T-cell (primary cell): ENCODE measurements around the gene PUM1. TPM values are rescaled to one million over a fixed set of nuclear protein-coding genes. Genes with fewer than 3 reads are reported as not detected.

Experiments
- ATAC-seq, 4 experiments: fragments of 200-7000 bp in 3 of 4; fragments of 150-1000 bp in 1 of 4; cut with Tn5 transposase; replicated peaks in 1 of 4; 1 replicate in 3 of 4; 2 replicates in 1 of 4; pipeline ENCODE4 v1.10.0; 2021; ENCODE audit warnings: moderate library complexity in 3 of 4, mild to moderate bottlenecking in 2 of 4, moderate number of reproducible peaks in 1 of 4
- CTCF ChIA-PET, 2 donors: fragments of 300-600 bp; sonication (Branson Sonifier 250); formaldehyde crosslinking; loops; one replicate each; lab custom pipeline; 2022; ENCODE audit warnings: antibody characterized with exemption in 2 of 2; lab: Charles Lee
- POLR2A ChIA-PET, 2 donors: fragments of 300-600 bp; sonication (Branson Sonifier 250); formaldehyde crosslinking; loops; one replicate each; lab custom pipeline; 2022; ENCODE audit warnings: antibody characterized with exemption in 2 of 2; lab: Charles Lee
- DNase-seq, 35 experiments: peaks; one replicate each; pipeline versions ENCODE4 v3.0.0 to v3.0.0-alpha.2; 2013 to 2023
- H3K27ac ChIP-seq: one replicate; pipeline ENCODE4 v1.5.1; 2013; ENCODE audit warnings: low read length
- H3K27me3 ChIP-seq, 2 experiments: replicated peaks in 1 of 2; 1 replicate in 1 of 2; 2 replicates in 1 of 2; pipeline versions ENCODE4 v1.6.1 to v1.7.0; 2013; ENCODE audit warnings: low read length in 1 of 2, mixed read lengths in 1 of 2; ENCODE audit not compliant: control insufficient read depth in 2 of 2, insufficient read depth in 2 of 2; ENCODE audit errors: extremely low read depth in 1 of 2
- H3K36me3 ChIP-seq, 2 donors: 1 replicate in 1 of 2; 2 replicates in 1 of 2; pipeline versions ENCODE4 v1.6.1 to v1.7.0; 2013; ENCODE audit warnings: low read length in 1 of 2; ENCODE audit not compliant: control insufficient read depth in 2 of 2, insufficient read depth in 1 of 2; ENCODE audit errors: extremely low read depth in 1 of 2
- H3K4me1 ChIP-seq, 2 experiments: 1 replicate in 1 of 2; 2 replicates in 1 of 2; pipeline versions ENCODE4 v1.6.1 to v1.7.0; 2013; ENCODE audit warnings: low read length in 2 of 2, mixed read lengths in 1 of 2; ENCODE audit not compliant: insufficient read depth in 2 of 2, control insufficient read depth in 1 of 2; ENCODE audit errors: extremely low read depth in 1 of 2
- H3K4me3 ChIP-seq, 2 donors: 1 replicate in 1 of 2; 2 replicates in 1 of 2; pipeline versions ENCODE4 v1.5.1 to v1.7.0; 2013; ENCODE audit warnings: mild to moderate bottlenecking in 2 of 2, low read length in 1 of 2, moderate library complexity in 1 of 2; ENCODE audit not compliant: control insufficient read depth in 1 of 2; ENCODE audit errors: extremely low read depth in 1 of 2
- H3K9me3 ChIP-seq: 2 replicates; pipeline ENCODE4 v1.7.0; 2013
- H3K27ac Mint-ChIP-seq, 2 donors: one replicate each; pipeline ENCODE4 v1.8.0; 2020 to 2021; ENCODE audit warnings: mild to moderate bottlenecking in 2 of 2, mixed read lengths in 2 of 2
- H3K27me3 Mint-ChIP-seq, 2 donors: one replicate each; pipeline ENCODE4 v1.8.0; 2021 to 2022; ENCODE audit warnings: mixed read lengths in 2 of 2
- H3K36me3 Mint-ChIP-seq: one replicate; pipeline ENCODE4 v1.8.0; 2021; ENCODE audit warnings: mixed read lengths
- H3K4me1 Mint-ChIP-seq, 3 donors: one replicate each; pipeline ENCODE4 v1.8.0; 2020 to 2022; ENCODE audit warnings: mixed read lengths in 3 of 3, mild to moderate bottlenecking in 1 of 3
- H3K4me3 Mint-ChIP-seq, 3 donors: one replicate each; pipeline ENCODE4 v1.8.0; 2020 to 2022; ENCODE audit warnings: mild to moderate bottlenecking in 3 of 3, mixed read lengths in 3 of 3, moderate library complexity in 3 of 3
- H3K9me3 Mint-ChIP-seq, 3 donors: one replicate each; pipeline ENCODE4 v1.8.0; 2020 to 2022; ENCODE audit warnings: mixed read lengths in 3 of 3
- WGBS: methylation state at CpG from one replicate; pipeline ENCODE4 v1.1.5; 2013; ENCODE audit warnings: missing lambda C conversion rate; ENCODE audit not compliant: insufficient coverage; 5-methylcytosine and 5-hydroxymethylcytosine counted together
- total RNA-seq, 35 experiments: library from RNA in 6 of 35; stranded (reverse) in 6 of 35; fragments of 120-200 nt in 1 of 35; gene quantifications; one replicate each; pipeline versions ENCODE4 v1.2.1 to v1.2.4 and lab custom pipeline; 2013 to 2026

PUM1 gene
- total RNA-seq = 100 to 1,000 TPM; 146 to 229 (median 154) TPM
- 70.6 TPM for total RNA-seq (2013)
- total RNA-seq (lab: John Stamatoyannopoulos, UW) = 132 to 274 (median 198) reads per million in 29 experiments

- H3K4me3 ChIP-seq = peak within 1 kb of the TSS; percentile 73 to 79
- ChIA-PET POLR2A (interaction anchor here in 1 of 2 donors (0.6 kb wide), 1 partner anchor 15 kb away, joined by 5 read pairs; no protein-coding TSS in a partner anchor), CTCF (no interaction called here)
- peak; percentile 97 to 98 (median 97) for ATAC-seq
- Mint-ChIP-seq H3K36me3 (peaks cover 2% of the 10 kb centered on the region), H3K27ac (peak within 1 kb of the TSS; percentile 97 to 99), H3K4me3 (peak within 1 kb of the TSS; percentile 98 to 100 (median 99)), H3K27me3 (no peaks in the 10 kb centered on the region), H3K4me1 (peaks cover 30 to 38% (median 31%) of the 10 kb centered on the region in 3 donors), H3K9me3 (no peaks in the 10 kb centered on the region)
- H3K36me3 ChIP-seq = no peaks in the 10 kb centered on the region
- H3K27me3 ChIP-seq = no peaks in the 10 kb centered on the region
- under 1% methylated on average over 52 of the region's 72 CpGs for WGBS
- H3K9me3 ChIP-seq = no peaks in the 10 kb centered on the region
- H3K27ac ChIP-seq = peak within 1 kb of the TSS; percentile 92
- DNase-seq = peak; percentile 95 to 99 (median 98)
- H3K4me1 ChIP-seq = peaks cover 17 to 27% of the 10 kb centered on the region in 2 experiments
Measured at GRCh38 chr1:31065310-31066217, at the start of gene PUM1. Gene PUM1, minus strand, starts transcription at chr1:31065717. Its CDS starts 6,151 bp downstream, at chr1:31059566.

- no peaks in the 10 kb centered on the region for H3K4me1 Mint-ChIP-seq
- POLR2A ChIA-PET = no interaction called here
- Histone ChIP-seq H3K4me1 (no peaks in the 10 kb centered on the region), H3K36me3 (no peaks in the 10 kb centered on the region), H3K27me3 (peaks cover 0 to 7% of the 10 kb centered on the region in 2 experiments), H3K4me3 (no peak overlapping the region), H3K27ac (no peak overlapping the region), H3K9me3 (no peaks in the 10 kb centered on the region)
- H3K27me3 Mint-ChIP-seq = peaks cover 13 to 19% of the 10 kb centered on the region in 2 donors
- no peak overlapping the region for H3K27ac Mint-ChIP-seq
- WGBS = 91% methylated on average over 8 of the region's 15 CpGs
- DNase-seq (no peak), ATAC-seq (no peak)
- no peaks in the 10 kb centered on the region for H3K36me3 Mint-ChIP-seq
- CTCF ChIA-PET = no interaction called here
- H3K4me3 Mint-ChIP-seq = no peak overlapping the region
- no peaks in the 10 kb centered on the region for H3K9me3 Mint-ChIP-seq
Measured at GRCh38 chr1:31112266-31112935, 46.9 kb upstream of the PUM1 start.

- Mint-ChIP-seq H3K36me3 (no peaks in the 10 kb centered on the region), H3K27me3 (peaks cover 11 to 19% of the 10 kb centered on the region in 2 donors), H3K4me1 (no peaks in the 10 kb centered on the region), H3K4me3 (no peak overlapping the region), H3K27ac (no peak overlapping the region), H3K9me3 (no peaks in the 10 kb centered on the region)
- no peak for ATAC-seq
- Histone ChIP-seq H3K27me3 (peaks cover 0 to 7% of the 10 kb centered on the region in 2 experiments), H3K4me1 (no peaks in the 10 kb centered on the region), H3K4me3 (no peak overlapping the region), H3K27ac (no peak overlapping the region), H3K36me3 (no peaks in the 10 kb centered on the region), H3K9me3 (no peaks in the 10 kb centered on the region)
- ChIA-PET CTCF (no interaction called here), POLR2A (no interaction called here)
- no CpG with 5 or more reads among the region's 8 CpGs for WGBS
- DNase-seq = no peak
Measured at GRCh38 chr1:31111290-31111951, 45.9 kb upstream of the PUM1 start.

- no peak overlapping the region for H3K27ac Mint-ChIP-seq
- ChIA-PET POLR2A (no interaction called here), CTCF (no interaction called here)
- Histone ChIP-seq H3K36me3 (no peaks in the 10 kb centered on the region), H3K4me3 (no peak overlapping the region), H3K9me3 (no peaks in the 10 kb centered on the region), H3K27me3 (peaks cover 0 to 7% of the 10 kb centered on the region in 2 experiments), H3K4me1 (no peaks in the 10 kb centered on the region), H3K27ac (no peak overlapping the region)
- 85% methylated on average over 6 of the region's 7 CpGs for WGBS
- H3K9me3 Mint-ChIP-seq = no peaks in the 10 kb centered on the region
- no peaks in the 10 kb centered on the region for H3K36me3 Mint-ChIP-seq
- no peak for DNase-seq
- ATAC-seq = no peak
- no peak overlapping the region for H3K4me3 Mint-ChIP-seq
- H3K27me3 Mint-ChIP-seq = peaks cover 9 to 17% of the 10 kb centered on the region in 2 donors
- H3K4me1 Mint-ChIP-seq = no peaks in the 10 kb centered on the region
Measured at GRCh38 chr1:31110846-31111245, 45.3 kb upstream of the PUM1 start.

- H3K4me1 ChIP-seq = no peaks in the 10 kb centered on the region
- no peaks in the 10 kb centered on the region for H3K36me3 ChIP-seq
- peaks cover 0 to 2% of the 10 kb centered on the region in 2 experiments for H3K27me3 ChIP-seq
- Mint-ChIP-seq H3K9me3 (no peaks in the 10 kb centered on the region), H3K4me3 (no peak overlapping the region), H3K27me3 (peaks cover 9 to 11% of the 10 kb centered on the region in 2 donors), H3K36me3 (no peaks in the 10 kb centered on the region), H3K4me1 (no peaks in the 10 kb centered on the region), H3K27ac (no peak overlapping the region)
- CTCF ChIA-PET = no interaction called here
- 100% methylated on average over 1 of the region's 5 CpGs for WGBS
- ATAC-seq = no peak
- no peak overlapping the region for H3K27ac ChIP-seq
- POLR2A ChIA-PET = no interaction called here
- DNase-seq = no peak
- H3K4me3 ChIP-seq = no peak overlapping the region
- no peaks in the 10 kb centered on the region for H3K9me3 ChIP-seq
Measured at GRCh38 chr1:31108861-31109260, 43.3 kb upstream of the PUM1 start.

GRCh38 chr1:31105646-31106045, 40.1 kb upstream of the PUM1 start:
- no peak overlapping the region for H3K27ac Mint-ChIP-seq
- Histone ChIP-seq H3K36me3 (no peaks in the 10 kb centered on the region), H3K27me3 (peaks cover 0 to 2% of the 10 kb centered on the region in 2 experiments), H3K9me3 (no peaks in the 10 kb centered on the region), H3K4me1 (no peaks in the 10 kb centered on the region), H3K4me3 (no peak overlapping the region), H3K27ac (no peak overlapping the region)
- CTCF ChIA-PET = no interaction called here
- H3K4me3 Mint-ChIP-seq = no peak overlapping the region
- no peak for ATAC-seq
- no peak for DNase-seq
- WGBS = 60% methylated on average over 1 of the region's 8 CpGs
- H3K27me3 Mint-ChIP-seq = peaks cover 4 to 7% of the 10 kb centered on the region in 2 donors
- no peaks in the 10 kb centered on the region for H3K36me3 Mint-ChIP-seq
- H3K9me3 Mint-ChIP-seq = no peaks in the 10 kb centered on the region
- H3K4me1 Mint-ChIP-seq = no peaks in the 10 kb centered on the region
- POLR2A ChIA-PET = no interaction called here
